Keratinocyte (primary cell): ENCODE measurements around the gene PFKFB3. TPM values are rescaled to one million over a fixed set of nuclear protein-coding genes. Genes with fewer than 3 reads are reported as not detected.

Experiments
- DNase-seq: peaks from one replicate; pipeline ENCODE4 v3.0.0-alpha.2; 2011; ENCODE audit warnings: low read depth, missing footprints, low spot score
- FAIRE-seq: peaks from 2 replicates; lab custom pipeline; 2011; peaks lifted over from hg19 to GRCh38; lab: Jason Lieb, UNC
- H2AFZ ChIP-seq: 2 replicates; pipeline ENCODE4 v1.6.0; 2012; ENCODE audit warnings: low read length, control low read depth, inconsistent platforms; ENCODE audit not compliant: control insufficient read depth
- H3K27ac ChIP-seq: 2 replicates; pipeline ENCODE4 v1.5.1; 2011; ENCODE audit warnings: low read length; ENCODE audit not compliant: control insufficient read depth, insufficient read depth
- H3K27me3 ChIP-seq: 3 replicates; pipeline ENCODE4 v1.6.0; 2011; ENCODE audit warnings: low read length; ENCODE audit not compliant: control insufficient read depth, insufficient read depth; ENCODE audit errors: extremely low read depth
- H3K36me3 ChIP-seq, 2 experiments: 2 replicates in 1 of 2; 3 replicates in 1 of 2; pipeline ENCODE4 v1.5.1; 2011; ENCODE audit warnings: low read length in 2 of 2, mild to moderate bottlenecking in 1 of 2; ENCODE audit not compliant: control insufficient read depth in 2 of 2, insufficient read depth in 2 of 2; ENCODE audit errors: extremely low read depth in 1 of 2
- H3K4me1 ChIP-seq: 3 replicates; pipeline ENCODE4 v1.5.1; 2011; ENCODE audit warnings: low read length; ENCODE audit not compliant: control insufficient read depth, insufficient read depth; ENCODE audit errors: extremely low read depth
- H3K4me2 ChIP-seq: 3 replicates; pipeline ENCODE4 v1.6.0; 2011; ENCODE audit warnings: low read depth, low read length; ENCODE audit not compliant: control insufficient read depth, insufficient read depth; ENCODE audit errors: extremely low read depth
- H3K4me3 ChIP-seq, 3 experiments: fragments of 200-600 bp in 1 of 3; sonication (generic) in 1 of 3; 2 replicates in 2 of 3; 3 replicates in 1 of 3; pipeline ENCODE4 v1.5.1; 2011 to 2016; ENCODE audit warnings: low read length in 3 of 3, mild to moderate bottlenecking in 3 of 3, control low read depth in 2 of 3, inconsistent platforms in 1 of 3, low read depth in 1 of 3, mixed read lengths in 1 of 3, mixed run types in 1 of 3, moderate library complexity in 1 of 3; ENCODE audit not compliant: control insufficient read depth in 2 of 3, insufficient read depth in 2 of 3; ENCODE audit errors: extremely low read depth in 1 of 3
- H3K79me2 ChIP-seq: 2 replicates; pipeline ENCODE4 v1.6.0; 2012; ENCODE audit warnings: low read length; ENCODE audit not compliant: control insufficient read depth, insufficient read depth
- H3K9ac ChIP-seq: 3 replicates; pipeline ENCODE4 v1.6.0; 2011; ENCODE audit warnings: low read length; ENCODE audit not compliant: control insufficient read depth, insufficient read depth; ENCODE audit errors: extremely low read depth
- H3K9me1 ChIP-seq: 3 replicates; pipeline ENCODE4 v1.6.0; 2011; ENCODE audit warnings: low read length; ENCODE audit not compliant: control insufficient read depth, insufficient read depth; ENCODE audit errors: extremely low read depth
- H3K9me3 ChIP-seq: 2 replicates; pipeline ENCODE4 v1.5.1; 2012; ENCODE audit warnings: low read depth, low read length; ENCODE audit not compliant: control insufficient read depth
- H4K20me1 ChIP-seq: 3 replicates; pipeline ENCODE4 v1.6.0; 2011; ENCODE audit warnings: low read length; ENCODE audit not compliant: control insufficient read depth, insufficient read depth; ENCODE audit errors: extremely low read depth
- CTCF ChIP-seq, 3 experiments: IDR thresholded peaks in 1 of 3; conservative IDR thresholded peaks in 1 of 3; optimal IDR thresholded peaks in 1 of 3; 2 replicates in 2 of 3; 3 replicates in 1 of 3; pipeline versions ENCODE3 to v1.5.1; 2011; ENCODE audit warnings: low read length in 3 of 3, mild to moderate bottlenecking in 3 of 3, moderate library complexity in 2 of 3, control low read depth in 1 of 3, inconsistent platforms in 1 of 3; ENCODE audit not compliant: insufficient read depth in 2 of 3; ENCODE audit errors: extremely low read depth in 1 of 3
- EZH2 ChIP-seq: IDR thresholded peaks from one replicate; pipeline ENCODE4 v1.6.1; 2012; ENCODE audit warnings: inconsistent platforms, mild to moderate bottlenecking, low read length, moderate library complexity
- dilution Hi-C: fragments of 300-500 bp; cut with MboI; formaldehyde crosslinking; loops from one replicate; pipeline ENCODE4 v1.7.0; 2020; ENCODE audit warnings: low sequenced_read_pairs; ENCODE audit not compliant: extremely low pct_ligation_motif_present
- polyA plus RNA-seq, 5 experiments: library from polyadenylated mRNA; depleted of rRNA in 3 of 5; stranded (reverse) in 3 of 5; stranded (forward) in 1 of 5; unstranded in 1 of 5; fragments of >200 nt; gene quantifications; 1 replicate in 1 of 5; 2 replicates in 3 of 5; 3 replicates in 1 of 5; pipeline versions ENCODE4 v1.2.1 to v1.2.3, GENCODE V29; 2011 to 2012; ENCODE audit warnings: missing spikeins in 2 of 5, low read depth in 1 of 5, low replicate concordance in 1 of 5

The PFKFB3 gene
- polyA plus RNA-seq, 1 donor (not counting 4 experiments of a cell fraction or from before 2014, with no cell fraction given): 18.6 TPM

- no peak for DNase-seq
- Histone ChIP-seq H3K27me3 (no peaks in the 10 kb centered on the region), H3K9me1 (no peaks in the 10 kb centered on the region), H3K4me3 (no peak overlapping the region), H3K9ac (no peak overlapping the region), H3K9me3 (no peaks in the 10 kb centered on the region), H3K4me1 (peaks cover 4% of the 10 kb centered on the region), H3K4me2 (no peak overlapping the region), H3K27ac (no peak overlapping the region), H3K79me2 (no peaks in the 10 kb centered on the region), H2AFZ (no peak overlapping the region), H4K20me1 (no peaks in the 10 kb centered on the region), H3K36me3 (no peaks in the 10 kb centered on the region)
- dilution Hi-C loops: loop anchor here (25.0 kb wide), 1 partner anchor 126 kb away; no protein-coding TSS in a partner anchor
- TF ChIP-seq EZH2 (no peak), CTCF (optimal IDR thresholded peaks at IDR 0.05 in 1 of 3, IDR thresholded peaks at IDR 0.05 in 1 of 3, conservative IDR thresholded peaks at IDR 0.05 in 1 of 3; ENCODE audit: extremely low read depth in 1 of 3, insufficient read depth in 2 of 3, low read length in 3 of 3) (no peak)
- FAIRE-seq: no peak
Observed at GRCh38 chr10:6260843-6261242, 58.1 kb downstream of the PFKFB3 start.

- H3K9ac ChIP-seq: no peak overlapping the region
- H4K20me1 ChIP-seq: no peaks in the 10 kb centered on the region
- no peak for FAIRE-seq
- H3K4me3 ChIP-seq: no peak overlapping the region
- H3K9me3 ChIP-seq: no peaks in the 10 kb centered on the region
- TF ChIP-seq CTCF (optimal IDR thresholded peaks at IDR 0.05 in 1 of 3, IDR thresholded peaks at IDR 0.05 in 1 of 3, conservative IDR thresholded peaks at IDR 0.05 in 1 of 3; ENCODE audit: extremely low read depth in 1 of 3, insufficient read depth in 2 of 3, low read length in 3 of 3) (no peak), EZH2 (no peak)
- H2AFZ ChIP-seq: no peak overlapping the region
- H3K27me3 ChIP-seq: no peaks in the 10 kb centered on the region
- H3K27ac ChIP-seq: no peak overlapping the region
- H3K79me2 ChIP-seq: no peaks in the 10 kb centered on the region
- no peak for DNase-seq
- no peaks in the 10 kb centered on the region for H3K9me1 ChIP-seq
- no peaks in the 10 kb centered on the region for H3K36me3 ChIP-seq
- dilution Hi-C loops: loop anchor here (25.0 kb wide), 1 partner anchor 119 kb away; no protein-coding TSS in a partner anchor
- no peaks in the 10 kb centered on the region for H3K4me1 ChIP-seq
- no peak overlapping the region for H3K4me2 ChIP-seq
Observed at GRCh38 chr10:6267941-6268340, 65.2 kb downstream of the PFKFB3 start.
